ENCODE measurements around the gene PLCH2. TPM values are rescaled to one million over a fixed set of nuclear protein-coding genes. Genes with fewer than 3 reads are reported as not detected.

The PLCH2 gene
- total and polyA plus RNA-seq, 9 of the 15 experiments (the other 6 are each of a cell fraction or from before 2014, with no cell fraction given) = 0.16 TPM; not detected in 8

DNA sequence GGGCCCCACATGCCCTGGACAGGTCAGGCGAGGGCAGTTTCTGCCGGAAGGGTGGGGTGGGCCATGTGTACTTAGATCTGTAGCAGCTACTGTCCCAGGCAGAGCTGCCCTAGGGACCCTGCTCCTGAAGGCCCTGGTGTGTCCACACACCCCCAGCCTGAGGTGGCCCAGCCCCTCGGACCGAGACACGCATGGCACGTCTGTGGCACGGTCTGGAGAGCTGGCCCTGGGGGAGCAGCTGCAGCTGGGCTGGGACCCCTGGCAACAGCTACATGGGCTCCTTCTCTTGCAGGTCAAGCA, 25.7 kb downstream of the PLCH2 start (continued):
- TF ChIP-seq, protein P1, sequence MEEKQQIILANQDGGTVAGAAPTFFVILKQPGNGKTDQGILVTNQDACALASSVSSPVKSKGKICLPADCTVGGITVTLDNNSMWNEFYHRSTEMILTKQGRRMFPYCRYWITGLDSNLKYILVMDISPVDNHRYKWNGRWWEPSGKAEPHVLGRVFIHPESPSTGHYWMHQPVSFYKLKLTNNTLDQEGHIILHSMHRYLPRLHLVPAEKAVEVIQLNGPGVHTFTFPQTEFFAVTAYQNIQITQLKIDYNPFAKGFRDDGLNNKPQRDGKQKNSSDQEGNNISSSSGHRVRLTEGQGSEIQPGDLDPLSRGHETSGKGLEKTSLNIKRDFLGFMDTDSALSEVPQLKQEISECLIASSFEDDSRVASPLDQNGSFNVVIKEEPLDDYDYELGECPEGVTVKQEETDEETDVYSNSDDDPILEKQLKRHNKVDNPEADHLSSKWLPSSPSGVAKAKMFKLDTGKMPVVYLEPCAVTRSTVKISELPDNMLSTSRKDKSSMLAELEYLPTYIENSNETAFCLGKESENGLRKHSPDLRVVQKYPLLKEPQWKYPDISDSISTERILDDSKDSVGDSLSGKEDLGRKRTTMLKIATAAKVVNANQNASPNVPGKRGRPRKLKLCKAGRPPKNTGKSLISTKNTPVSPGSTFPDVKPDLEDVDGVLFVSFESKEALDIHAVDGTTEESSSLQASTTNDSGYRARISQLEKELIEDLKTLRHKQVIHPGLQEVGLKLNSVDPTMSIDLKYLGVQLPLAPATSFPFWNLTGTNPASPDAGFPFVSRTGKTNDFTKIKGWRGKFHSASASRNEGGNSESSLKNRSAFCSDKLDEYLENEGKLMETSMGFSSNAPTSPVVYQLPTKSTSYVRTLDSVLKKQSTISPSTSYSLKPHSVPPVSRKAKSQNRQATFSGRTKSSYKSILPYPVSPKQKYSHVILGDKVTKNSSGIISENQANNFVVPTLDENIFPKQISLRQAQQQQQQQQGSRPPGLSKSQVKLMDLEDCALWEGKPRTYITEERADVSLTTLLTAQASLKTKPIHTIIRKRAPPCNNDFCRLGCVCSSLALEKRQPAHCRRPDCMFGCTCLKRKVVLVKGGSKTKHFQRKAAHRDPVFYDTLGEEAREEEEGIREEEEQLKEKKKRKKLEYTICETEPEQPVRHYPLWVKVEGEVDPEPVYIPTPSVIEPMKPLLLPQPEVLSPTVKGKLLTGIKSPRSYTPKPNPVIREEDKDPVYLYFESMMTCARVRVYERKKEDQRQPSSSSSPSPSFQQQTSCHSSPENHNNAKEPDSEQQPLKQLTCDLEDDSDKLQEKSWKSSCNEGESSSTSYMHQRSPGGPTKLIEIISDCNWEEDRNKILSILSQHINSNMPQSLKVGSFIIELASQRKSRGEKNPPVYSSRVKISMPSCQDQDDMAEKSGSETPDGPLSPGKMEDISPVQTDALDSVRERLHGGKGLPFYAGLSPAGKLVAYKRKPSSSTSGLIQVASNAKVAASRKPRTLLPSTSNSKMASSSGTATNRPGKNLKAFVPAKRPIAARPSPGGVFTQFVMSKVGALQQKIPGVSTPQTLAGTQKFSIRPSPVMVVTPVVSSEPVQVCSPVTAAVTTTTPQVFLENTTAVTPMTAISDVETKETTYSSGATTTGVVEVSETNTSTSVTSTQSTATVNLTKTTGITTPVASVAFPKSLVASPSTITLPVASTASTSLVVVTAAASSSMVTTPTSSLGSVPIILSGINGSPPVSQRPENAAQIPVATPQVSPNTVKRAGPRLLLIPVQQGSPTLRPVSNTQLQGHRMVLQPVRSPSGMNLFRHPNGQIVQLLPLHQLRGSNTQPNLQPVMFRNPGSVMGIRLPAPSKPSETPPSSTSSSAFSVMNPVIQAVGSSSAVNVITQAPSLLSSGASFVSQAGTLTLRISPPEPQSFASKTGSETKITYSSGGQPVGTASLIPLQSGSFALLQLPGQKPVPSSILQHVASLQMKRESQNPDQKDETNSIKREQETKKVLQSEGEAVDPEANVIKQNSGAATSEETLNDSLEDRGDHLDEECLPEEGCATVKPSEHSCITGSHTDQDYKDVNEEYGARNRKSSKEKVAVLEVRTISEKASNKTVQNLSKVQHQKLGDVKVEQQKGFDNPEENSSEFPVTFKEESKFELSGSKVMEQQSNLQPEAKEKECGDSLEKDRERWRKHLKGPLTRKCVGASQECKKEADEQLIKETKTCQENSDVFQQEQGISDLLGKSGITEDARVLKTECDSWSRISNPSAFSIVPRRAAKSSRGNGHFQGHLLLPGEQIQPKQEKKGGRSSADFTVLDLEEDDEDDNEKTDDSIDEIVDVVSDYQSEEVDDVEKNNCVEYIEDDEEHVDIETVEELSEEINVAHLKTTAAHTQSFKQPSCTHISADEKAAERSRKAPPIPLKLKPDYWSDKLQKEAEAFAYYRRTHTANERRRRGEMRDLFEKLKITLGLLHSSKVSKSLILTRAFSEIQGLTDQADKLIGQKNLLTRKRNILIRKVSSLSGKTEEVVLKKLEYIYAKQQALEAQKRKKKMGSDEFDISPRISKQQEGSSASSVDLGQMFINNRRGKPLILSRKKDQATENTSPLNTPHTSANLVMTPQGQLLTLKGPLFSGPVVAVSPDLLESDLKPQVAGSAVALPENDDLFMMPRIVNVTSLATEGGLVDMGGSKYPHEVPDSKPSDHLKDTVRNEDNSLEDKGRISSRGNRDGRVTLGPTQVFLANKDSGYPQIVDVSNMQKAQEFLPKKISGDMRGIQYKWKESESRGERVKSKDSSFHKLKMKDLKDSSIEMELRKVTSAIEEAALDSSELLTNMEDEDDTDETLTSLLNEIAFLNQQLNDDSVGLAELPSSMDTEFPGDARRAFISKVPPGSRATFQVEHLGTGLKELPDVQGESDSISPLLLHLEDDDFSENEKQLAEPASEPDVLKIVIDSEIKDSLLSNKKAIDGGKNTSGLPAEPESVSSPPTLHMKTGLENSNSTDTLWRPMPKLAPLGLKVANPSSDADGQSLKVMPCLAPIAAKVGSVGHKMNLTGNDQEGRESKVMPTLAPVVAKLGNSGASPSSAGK (IDR thresholded peaks at IDR 0.05) = no peak
- no peak for TF ChIP-seq RBBP5 (IDR thresholded peaks at IDR 0.05; ENCODE audit: borderline replicate concordance, insufficient read depth, low read length, poor library complexity, severe bottlenecking)
